B cell (primary cell): ENCODE measurements around the gene METRNL. TPM values are rescaled to one million over a fixed set of nuclear protein-coding genes. Genes with fewer than 3 reads are reported as not detected.

ENCODE experiments used
- ATAC-seq: fragments of 200-7000 bp; cut with Tn5 transposase; one replicate; pipeline ENCODE4 v1.10.0; 2021; ENCODE audit warnings: low read depth, mild to moderate bottlenecking, moderate number of reproducible peaks, moderate library complexity
- CTCF ChIA-PET: fragments of 350-600 bp; sonication (Branson Sonifier 250); formaldehyde crosslinking; loops from one replicate; lab custom pipeline; 2021; ENCODE audit warnings: antibody characterized with exemption, inconsistent platforms; lab: Charles Lee
- POLR2A ChIA-PET: fragments of 350-600 bp; sonication (Branson Sonifier 250); formaldehyde crosslinking; loops from one replicate; lab custom pipeline; 2021; ENCODE audit warnings: antibody characterized with exemption; lab: Charles Lee
- DNase-seq: peaks from one replicate; pipeline ENCODE4 v3.0.0; 2013
- H2AFZ ChIP-seq: 2 replicates; pipeline ENCODE4 v1.6.1; 2012; ENCODE audit warnings: mild to moderate bottlenecking, low read depth, low read length; ENCODE audit not compliant: insufficient read depth, poor library complexity, severe bottlenecking
- H3K27ac ChIP-seq, 2 donors: 1 replicate in 1 of 2; 2 replicates in 1 of 2; pipeline ENCODE4 v1.5.1; 2012 to 2013; ENCODE audit warnings: low read length in 2 of 2, mild to moderate bottlenecking in 2 of 2, moderate library complexity in 1 of 2
- H3K27me3 ChIP-seq, 4 experiments: fragments of 200-600 bp in 1 of 4; sonication (generic) in 1 of 4; replicated peaks in 1 of 4; 1 replicate in 2 of 4; 2 replicates in 2 of 4; pipeline versions ENCODE4 v1.6.1 to v1.7.0; 2013 to 2016; ENCODE audit warnings: low read length in 3 of 4, mild to moderate bottlenecking in 2 of 4, mixed read lengths in 1 of 4, moderate library complexity in 1 of 4; ENCODE audit not compliant: insufficient read depth in 4 of 4, control insufficient read depth in 3 of 4; ENCODE audit errors: control extremely low read depth in 1 of 4
- H3K36me3 ChIP-seq, 2 experiments: replicated peaks in 1 of 2; 1 replicate in 1 of 2; 2 replicates in 1 of 2; pipeline versions ENCODE4 v1.6.1 to v1.7.1; 2013; ENCODE audit warnings: low read length in 1 of 2; ENCODE audit not compliant: insufficient read depth in 2 of 2, control insufficient read depth in 1 of 2; ENCODE audit errors: control extremely low read depth in 1 of 2, extremely low read depth in 1 of 2
- H3K4me1 ChIP-seq, 2 donors: fragments of 200-600 bp in 1 of 2; sonication (generic) in 1 of 2; 1 replicate in 1 of 2; 2 replicates in 1 of 2; pipeline versions ENCODE4 v1.5.1 to v1.6.1; 2013 to 2017; ENCODE audit warnings: low read length in 2 of 2; ENCODE audit not compliant: control insufficient read depth in 2 of 2, insufficient read depth in 2 of 2
- H3K4me2 ChIP-seq: replicated peaks from 2 replicates; pipeline ENCODE3; 2012; ENCODE audit warnings: mild to moderate bottlenecking, low read depth, low read length; ENCODE audit not compliant: poor library complexity, severe bottlenecking
- H3K4me3 ChIP-seq, 5 experiments: fragments of 200-600 bp in 1 of 5; sonication (generic) in 1 of 5; 1 replicate in 3 of 5; 2 replicates in 2 of 5; pipeline versions ENCODE4 v1.5.1 to v1.7.0; 2011 to 2016; ENCODE audit warnings: low read length in 4 of 5, mild to moderate bottlenecking in 4 of 5, low read depth in 2 of 5, control low read depth in 1 of 5, moderate library complexity in 1 of 5; ENCODE audit not compliant: insufficient read depth in 1 of 5; ENCODE audit errors: control extremely low read depth in 1 of 5, extremely low read depth in 1 of 5
- H3K79me2 ChIP-seq: fragments of 200-600 bp; sonication (generic); one replicate; pipeline ENCODE4 v1.6.0; 2016; ENCODE audit warnings: low read length; ENCODE audit not compliant: control insufficient read depth, insufficient read depth
- H3K9ac ChIP-seq: fragments of 200-600 bp; sonication (generic); 2 replicates; pipeline ENCODE4 v1.6.1; 2017; ENCODE audit warnings: mild to moderate bottlenecking, low read length, moderate library complexity
- H3K9me3 ChIP-seq, 3 donors: one replicate each; pipeline versions ENCODE4 v1.6.1 to v1.7.1; 2013; ENCODE audit warnings: low read length in 2 of 3; ENCODE audit not compliant: control insufficient read depth in 2 of 3, insufficient read depth in 1 of 3; ENCODE audit errors: control extremely low read depth in 1 of 3
- H4K20me1 ChIP-seq: 2 replicates; pipeline ENCODE4 v1.6.0; 2012; ENCODE audit warnings: mild to moderate bottlenecking, low read length; ENCODE audit not compliant: insufficient read depth, control insufficient read depth, poor library complexity, severe bottlenecking
- H3K27ac Mint-ChIP-seq: one replicate; pipeline ENCODE4 v1.8.0; 2021; ENCODE audit warnings: mixed read lengths
- H3K27me3 Mint-ChIP-seq: one replicate; pipeline ENCODE4 v1.8.0; 2021; ENCODE audit warnings: mixed read lengths
- H3K4me1 Mint-ChIP-seq: one replicate; pipeline ENCODE4 v1.8.0; 2021; ENCODE audit warnings: mixed read lengths
- H3K4me3 Mint-ChIP-seq: one replicate; pipeline ENCODE4 v1.8.0; 2021; ENCODE audit warnings: mixed read lengths
- H3K9me3 Mint-ChIP-seq: one replicate; pipeline ENCODE4 v1.8.0; 2022; ENCODE audit warnings: mixed read lengths; ENCODE audit not compliant: insufficient read depth
- EZH2 ChIP-seq: IDR thresholded peaks from 2 replicates; pipeline ENCODE4 v1.6.1; 2012; ENCODE audit warnings: borderline replicate concordance, low read depth, mild to moderate bottlenecking, moderate library complexity, low read length; ENCODE audit not compliant: insufficient read depth, poor library complexity, severe bottlenecking
- WGBS: methylation state at CpG from one replicate; pipeline ENCODE4 v1.1.5; 2013; ENCODE audit warnings: missing lambda C conversion rate; ENCODE audit not compliant: insufficient coverage; 5-methylcytosine and 5-hydroxymethylcytosine counted together
- intact Hi-C: fragments of 100-400 bp; cut with micrococcal nuclease; formaldehyde crosslinking; loops from one replicate; pipeline ENCODE4 v1.10.0; 2022
- polyA plus RNA-seq: library from polyadenylated mRNA; depleted of rRNA; stranded (reverse); fragments of >200 nt; gene quantifications from 2 replicates; pipeline ENCODE4 v1.2.3, GENCODE V29; 2012
- total RNA-seq, 2 donors: library from RNA; stranded (reverse); fragments of 120-200 nt in 1 of 2; gene quantifications; 1 replicate in 1 of 2; 2 replicates in 1 of 2; pipeline versions ENCODE4 v1.2.3 to v1.2.4, GENCODE V29; 2013 to 2022
- TF ChIP-seq, protein P1 (sequence below): fragments of 200-600 bp; IDR thresholded peaks from one replicate; pipeline ENCODE4 v1.8.0; 2022; ENCODE audit warnings: antibody characterized with exemption, mild to moderate bottlenecking

The METRNL gene
- total and polyA plus RNA-seq, 2 donors (not counting 1 experiment from before 2014, with no cell fraction given) = 11.8 to 18.4 TPM

DNA sequence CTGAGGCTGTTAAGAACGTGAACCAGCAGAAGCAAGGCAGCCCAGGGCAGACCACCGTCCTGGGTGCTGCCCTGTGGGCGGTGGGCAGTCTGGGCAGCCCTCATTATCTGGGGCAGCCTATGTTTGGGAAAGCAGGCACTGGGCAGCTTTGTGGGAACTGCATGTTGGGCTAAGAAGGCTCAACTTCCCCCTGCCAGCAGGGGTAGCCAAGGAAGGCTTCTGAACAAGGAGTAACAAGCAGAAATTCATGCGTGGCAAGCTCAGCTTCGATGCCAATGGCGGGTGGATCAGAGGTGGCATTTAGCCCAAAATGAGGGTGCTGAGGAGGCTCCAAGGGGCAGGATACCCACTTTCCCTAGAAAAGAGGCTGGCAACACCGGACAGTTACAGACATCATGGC lies 42.7 kb upstream of the METRNL start:
- 96% methylated on average over 7 of the region's 7 CpGs for WGBS
- CTCF ChIA-PET = no interaction called here

DNA sequence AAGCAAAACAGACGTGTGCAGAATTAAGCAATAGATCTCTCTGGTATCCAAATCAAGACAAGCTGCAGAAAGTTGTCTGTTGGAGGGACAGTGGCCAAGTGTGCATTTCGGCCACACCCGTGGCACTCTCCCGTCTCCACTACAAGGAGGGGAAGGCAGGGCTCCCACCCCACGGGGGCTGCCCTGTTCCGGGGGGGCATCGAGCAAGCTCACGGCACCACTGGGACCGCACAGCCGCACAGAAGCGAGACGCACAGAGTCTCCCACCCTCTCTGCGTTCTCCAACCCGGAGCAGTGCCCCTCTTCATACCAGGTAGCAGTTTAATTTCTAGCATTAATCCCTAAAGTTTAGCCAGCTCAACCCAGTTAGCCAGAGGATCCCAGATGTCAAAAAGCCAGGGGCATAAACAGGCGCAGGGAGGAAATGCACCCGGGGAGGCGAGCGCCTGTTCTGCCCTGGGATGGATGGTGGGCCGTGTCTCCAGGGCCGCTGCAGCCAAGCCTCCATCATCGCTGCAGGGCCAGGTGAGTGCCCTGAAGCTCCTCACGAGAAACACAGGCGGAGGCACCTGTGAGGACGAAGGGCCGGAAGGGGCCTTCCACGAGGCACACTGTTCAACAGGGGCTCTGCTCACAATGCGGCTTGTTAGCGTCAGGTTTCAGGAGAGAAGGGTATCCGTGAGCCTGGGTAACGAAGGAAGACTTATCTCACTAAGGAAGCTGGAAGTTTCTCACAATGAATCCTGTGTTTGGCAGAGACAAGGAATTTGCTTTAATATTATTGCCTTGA lies 42.1 kb upstream of the METRNL start:
- Histone ChIP-seq H3K4me1 (no peaks in the 10 kb centered on the region), H2AFZ (no peak overlapping the region), H3K27ac (no peak overlapping the region), H3K9ac (no peak overlapping the region), H3K9me3 (peaks cover 6 to 19% (median 18%) of the 10 kb centered on the region in 3 donors), H3K4me3 (no peak overlapping the region), H4K20me1 (no peaks in the 10 kb centered on the region), H3K36me3 (peaks cover 2 to 11% of the 10 kb centered on the region in 2 experiments), H3K4me2 (no peak overlapping the region), H3K27me3 (no peaks in the 10 kb centered on the region), H3K79me2 (peaks cover 8% of the 10 kb centered on the region)
- Mint-ChIP-seq H3K4me1 (no peaks in the 10 kb centered on the region), H3K27me3 (no peaks in the 10 kb centered on the region), H3K27ac (no peak overlapping the region), H3K9me3 (peaks cover 7% of the 10 kb centered on the region), H3K4me3 (no peak overlapping the region)
- POLR2A ChIA-PET = no interaction called here
- TF ChIP-seq, protein P1, sequence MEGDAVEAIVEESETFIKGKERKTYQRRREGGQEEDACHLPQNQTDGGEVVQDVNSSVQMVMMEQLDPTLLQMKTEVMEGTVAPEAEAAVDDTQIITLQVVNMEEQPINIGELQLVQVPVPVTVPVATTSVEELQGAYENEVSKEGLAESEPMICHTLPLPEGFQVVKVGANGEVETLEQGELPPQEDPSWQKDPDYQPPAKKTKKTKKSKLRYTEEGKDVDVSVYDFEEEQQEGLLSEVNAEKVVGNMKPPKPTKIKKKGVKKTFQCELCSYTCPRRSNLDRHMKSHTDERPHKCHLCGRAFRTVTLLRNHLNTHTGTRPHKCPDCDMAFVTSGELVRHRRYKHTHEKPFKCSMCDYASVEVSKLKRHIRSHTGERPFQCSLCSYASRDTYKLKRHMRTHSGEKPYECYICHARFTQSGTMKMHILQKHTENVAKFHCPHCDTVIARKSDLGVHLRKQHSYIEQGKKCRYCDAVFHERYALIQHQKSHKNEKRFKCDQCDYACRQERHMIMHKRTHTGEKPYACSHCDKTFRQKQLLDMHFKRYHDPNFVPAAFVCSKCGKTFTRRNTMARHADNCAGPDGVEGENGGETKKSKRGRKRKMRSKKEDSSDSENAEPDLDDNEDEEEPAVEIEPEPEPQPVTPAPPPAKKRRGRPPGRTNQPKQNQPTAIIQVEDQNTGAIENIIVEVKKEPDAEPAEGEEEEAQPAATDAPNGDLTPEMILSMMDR = no peak
- no peak for TF ChIP-seq EZH2
- WGBS = 96% methylated on average over 30 of the region's 30 CpGs
- intact Hi-C loops = no loop called here
- CTCF ChIA-PET = no interaction called here
- no peak for ATAC-seq
- no peak for DNase-seq

More for the DNA sequence above, 42.7 kb upstream of the METRNL start:
- Mint-ChIP-seq H3K27ac (no peak overlapping the region), H3K27me3 (no peaks in the 10 kb centered on the region), H3K9me3 (peaks cover 5% of the 10 kb centered on the region), H3K4me1 (no peaks in the 10 kb centered on the region), H3K4me3 (no peak overlapping the region)
- no peak overlapping the region for H3K4me3 ChIP-seq
- H3K79me2 ChIP-seq = peaks cover 8% of the 10 kb centered on the region
- peaks cover 6 to 13% (median 12%) of the 10 kb centered on the region in 3 donors for H3K9me3 ChIP-seq
- ATAC-seq (no peak), DNase-seq (no peak)
- TF ChIP-seq, protein P1 = no peak
- no peak for TF ChIP-seq EZH2
- intact Hi-C loops = no loop called here
- no peak overlapping the region for H3K9ac ChIP-seq
- no peaks in the 10 kb centered on the region for H3K4me1 ChIP-seq
- POLR2A ChIA-PET = no interaction called here
- H4K20me1 ChIP-seq = no peaks in the 10 kb centered on the region
- H3K27me3 ChIP-seq = no peaks in the 10 kb centered on the region
- no peak overlapping the region for H3K4me2 ChIP-seq
- H3K36me3 ChIP-seq = peaks cover 2 to 11% of the 10 kb centered on the region in 2 experiments
- H2AFZ ChIP-seq = no peak overlapping the region
- H3K27ac ChIP-seq = no peak overlapping the region
